PC-3 (cell line): ENCODE data around the gene TIAM2. TPM values are rescaled to one million over a fixed set of nuclear protein-coding genes. Genes with fewer than 3 reads are reported as not detected.

Experiments
- ATAC-seq: fragments of 200-7000 bp; cut with Tn5 transposase; 2 replicates; pipeline ENCODE4 v1.9.1; 2020; ENCODE audit warnings: mild to moderate bottlenecking, moderate library complexity
- BruUV-seq: library from RNA; stranded (reverse); fragments of 400-500 nt; replicated peaks from 2 replicates; lab custom pipeline; 2021; lab: Mats Ljungman, UMichigan
- CTCF ChIA-PET: fragments of 300-600 bp; sonication (Branson Sonifier 250); formaldehyde crosslinking; loops from one replicate; lab custom pipeline; 2022; ENCODE audit warnings: antibody characterized with exemption; lab: Charles Lee
- POLR2A ChIA-PET: fragments of 300-600 bp; sonication (Branson Sonifier 250); formaldehyde crosslinking; loops from one replicate; lab custom pipeline; 2022; ENCODE audit warnings: antibody characterized with exemption; ENCODE audit not compliant: unreplicated experiment; lab: Charles Lee
- DNase-seq: peaks from one replicate; pipeline ENCODE4 v3.0.0-alpha.2; 2015
- H2AFZ ChIP-seq: fragments of 300-600 bp; sonication (generic); 2 replicates; pipeline ENCODE4 v1.6.0; 2016; ENCODE audit warnings: antibody characterized with exemption, low read length
- H3F3A ChIP-seq: fragments of 300-600 bp; sonication (generic); one replicate; pipeline ENCODE4 v1.6.0; 2017; ENCODE audit warnings: antibody characterized with exemption, low read length, control low read depth, mild to moderate bottlenecking; ENCODE audit not compliant: unreplicated experiment
- H3K27ac ChIP-seq: fragments of 300-600 bp; sonication (generic); 2 replicates; pipeline ENCODE4 v1.5.1; 2016; ENCODE audit warnings: mild to moderate bottlenecking, low read length
- H3K27me3 ChIP-seq: fragments of 300-600 bp; sonication (generic); 2 replicates; pipeline ENCODE4 v1.6.1; 2016; ENCODE audit warnings: low read length, mixed read lengths
- H3K36me3 ChIP-seq: fragments of 300-600 bp; sonication (generic); 2 replicates; pipeline ENCODE4 v1.6.1; 2016; ENCODE audit warnings: low read depth, mixed run types, low read length, mixed read lengths
- H3K4me1 ChIP-seq: fragments of 300-600 bp; sonication (generic); 2 replicates; pipeline ENCODE4 v1.5.1; 2016; ENCODE audit warnings: low read length; ENCODE audit not compliant: insufficient read depth
- H3K4me2 ChIP-seq: fragments of 300-600 bp; sonication (generic); 2 replicates; pipeline ENCODE4 v1.6.0; 2016; ENCODE audit warnings: low read length
- H3K4me3 ChIP-seq: fragments of 300-600 bp; sonication (generic); 2 replicates; pipeline ENCODE4 v1.5.1; 2016; ENCODE audit warnings: mild to moderate bottlenecking, low read length, mixed read lengths
- H3K79me2 ChIP-seq: fragments of 300-600 bp; sonication (generic); 2 replicates; pipeline ENCODE4 v1.6.1; 2017; ENCODE audit warnings: low read length, mixed read lengths
- H3K9ac ChIP-seq: fragments of 300-600 bp; sonication (generic); 2 replicates; pipeline ENCODE4 v1.6.0; 2016; ENCODE audit warnings: mild to moderate bottlenecking, low read length
- H3K9me2 ChIP-seq: fragments of 300-600 bp; sonication (generic); replicated peaks from 2 replicates; pipeline ENCODE4 v1.6.1; 2016; ENCODE audit warnings: mixed run types, low read length, mixed read lengths
- H3K9me3 ChIP-seq: fragments of 300-600 bp; sonication (generic); 2 replicates; pipeline ENCODE4 v1.6.1; 2016; ENCODE audit warnings: low read length, mixed read lengths
- H4K20me1 ChIP-seq: fragments of 300-600 bp; sonication (generic); 2 replicates; pipeline ENCODE4 v1.6.1; 2016; ENCODE audit warnings: low read length, mixed read lengths
- CTCF ChIP-seq: fragments of 300-600 bp; sonication (generic); conservative IDR thresholded peaks from 2 replicates; pipeline ENCODE4 v1.5.1; 2017; ENCODE audit warnings: antibody characterized with exemption, low read depth, mild to moderate bottlenecking, low read length
- EZH2 ChIP-seq: fragments of 300-600 bp; sonication (generic); IDR thresholded peaks from one replicate; pipeline ENCODE4 v1.6.1; 2017; ENCODE audit warnings: antibody characterized with exemption, mild to moderate bottlenecking, low read length; ENCODE audit not compliant: unreplicated experiment
- EZH2phosphoT487 ChIP-seq: fragments of 300-600 bp; sonication (generic); IDR thresholded peaks from 2 replicates; pipeline ENCODE4 v1.6.1; 2018; ENCODE audit warnings: mild to moderate bottlenecking, antibody characterized with exemption, low read length, borderline replicate concordance
- intact Hi-C: fragments of 100-400 bp; cut with micrococcal nuclease; formaldehyde crosslinking; loops from 2 replicates; pipeline ENCODE4 v1.9.0; 2023
- total RNA-seq: library from RNA; depleted of rRNA; stranded (reverse); fragments of >200 nt; gene quantifications from 2 replicates; pipeline ENCODE4 v1.2.3, GENCODE V29; 2014

The TIAM2 gene
- total RNA-seq, 1 experiment from 2014 or later = 4.5 TPM

- intact Hi-C loops = no loop called here
- H3K9me3 ChIP-seq = no peaks in the 10 kb centered on the region
- ATAC-seq (peak; percentile 70), DNase-seq (peak; percentile 88)
- H3K27me3 ChIP-seq = no peaks in the 10 kb centered on the region
- BruUV-seq = TSS peak; percentile 85
- H3K9me2 ChIP-seq = no peaks in the 10 kb centered on the region
- peak overlapping the region; percentile 73 for H3K27ac ChIP-seq
- H3K4me1 ChIP-seq = peaks cover 43% of the 10 kb centered on the region
- no peaks in the 10 kb centered on the region for H3K36me3 ChIP-seq
- TF ChIP-seq EZH2 (no peak), EZH2phosphoT487 (no peak), CTCF (no peak)
- no peaks in the 10 kb centered on the region for H3F3A ChIP-seq
- H3K4me3 ChIP-seq = peak overlapping the region; percentile 26; the same call in 1 of the 2 replicates
- ChIA-PET POLR2A (no interaction called here), CTCF (interaction anchor here (0.6 kb wide), 1 partner anchor 123 kb away, joined by 3 read pairs; no protein-coding TSS in a partner anchor)
- H3K9ac ChIP-seq = no peak overlapping the region
- peak overlapping the region; percentile 27; the same call in 1 of the 2 replicates for H2AFZ ChIP-seq
- peak overlapping the region; percentile 64 for H3K4me2 ChIP-seq
- H4K20me1 ChIP-seq = no peaks in the 10 kb centered on the region
- H3K79me2 ChIP-seq = no peaks in the 10 kb centered on the region
Observed at GRCh38 chr6:155154158-155154830, 159.2 kb downstream of the TIAM2 start.

GRCh38 chr6:155155787-155156447, 160.8 kb downstream of the TIAM2 start:
- Histone ChIP-seq H3K9me3 (no peaks in the 10 kb centered on the region), H3K4me2 (no peak overlapping the region), H4K20me1 (no peaks in the 10 kb centered on the region), H3K79me2 (no peaks in the 10 kb centered on the region), H3K4me1 (peaks cover 37% of the 10 kb centered on the region), H3K27ac (no peak overlapping the region), H2AFZ (no peak overlapping the region), H3K36me3 (no peaks in the 10 kb centered on the region), H3K9me2 (no peaks in the 10 kb centered on the region), H3K9ac (no peak overlapping the region), H3F3A (no peaks in the 10 kb centered on the region), H3K4me3 (no peak overlapping the region), H3K27me3 (no peaks in the 10 kb centered on the region)
- ChIA-PET CTCF (no interaction called here), POLR2A (no interaction called here)
- intact Hi-C loops = no loop called here
- ATAC-seq (no peak), DNase-seq (peak; percentile 27)
- no TSS peak for BruUV-seq
- TF ChIP-seq EZH2phosphoT487 = no peak
- no peak for TF ChIP-seq CTCF
- no peak for TF ChIP-seq EZH2

- no peak overlapping the region for H3K9ac ChIP-seq
- H4K20me1 ChIP-seq = no peaks in the 10 kb centered on the region
- no TSS peak for BruUV-seq
- no peaks in the 10 kb centered on the region for H3K9me3 ChIP-seq
- H3K4me3 ChIP-seq = no peak overlapping the region
- H3K79me2 ChIP-seq = no peaks in the 10 kb centered on the region
- DNase-seq (no peak), ATAC-seq (no peak)
- ChIA-PET POLR2A (no interaction called here), CTCF (no interaction called here)
- H3K4me2 ChIP-seq = no peak overlapping the region
- TF ChIP-seq CTCF = no peak
- no peak for TF ChIP-seq EZH2phosphoT487
- no peak for TF ChIP-seq EZH2
- no peaks in the 10 kb centered on the region for H3K27me3 ChIP-seq
- peaks cover 37% of the 10 kb centered on the region for H3K4me1 ChIP-seq
- H3K27ac ChIP-seq = no peak overlapping the region
- H3K9me2 ChIP-seq = no peaks in the 10 kb centered on the region
- no peak overlapping the region for H2AFZ ChIP-seq
- intact Hi-C loops = no loop called here
- H3K36me3 ChIP-seq = no peaks in the 10 kb centered on the region
- H3F3A ChIP-seq = no peaks in the 10 kb centered on the region
Observed at GRCh38 chr6:155157101-155157500, 162.0 kb downstream of the TIAM2 start.
